MM.1S (cell line): Measurements from ENCODE around the gene AGPAT2.

Experiments used
- DNase-seq: peaks from one replicate; pipeline ENCODE4 v3.0.0-alpha.2; 2015
- H2AFZ ChIP-seq: fragments of 300-600 bp; sonication (generic); 2 replicates; pipeline ENCODE4 v1.6.0; 2016; ENCODE audit warnings: antibody characterized with exemption, low read length
- H3F3A ChIP-seq: fragments of 300-600 bp; sonication (generic); 2 replicates; pipeline ENCODE4 v1.6.1; 2016; ENCODE audit warnings: mild to moderate bottlenecking, antibody characterized with exemption, low read length, moderate library complexity, mixed read lengths; ENCODE audit not compliant: insufficient read depth
- H3K27ac ChIP-seq: fragments of 300-600 bp; sonication (generic); 2 replicates; pipeline ENCODE4 v1.5.1; 2016; ENCODE audit warnings: mild to moderate bottlenecking, low read length
- H3K27me3 ChIP-seq: fragments of 300-600 bp; sonication (generic); replicated peaks from 2 replicates; pipeline ENCODE4 v1.6.0; 2016; ENCODE audit warnings: low read length; ENCODE audit not compliant: insufficient read depth
- H3K36me3 ChIP-seq: fragments of 300-600 bp; sonication (generic); replicated peaks from 2 replicates; pipeline ENCODE4 v1.6.1; 2016; ENCODE audit warnings: mild to moderate bottlenecking, low read length, mixed read lengths; ENCODE audit not compliant: insufficient read depth
- H3K4me1 ChIP-seq: fragments of 300-600 bp; sonication (generic); 2 replicates; pipeline ENCODE4 v1.6.1; 2016; ENCODE audit warnings: low read length, mixed read lengths
- H3K4me2 ChIP-seq: fragments of 300-600 bp; sonication (generic); 2 replicates; pipeline ENCODE4 v1.6.0; 2016; ENCODE audit warnings: low read depth, low read length
- H3K4me3 ChIP-seq: fragments of 300-600 bp; sonication (generic); 2 replicates; pipeline ENCODE4 v1.5.1; 2016; ENCODE audit warnings: low read length, mixed read lengths
- H3K79me2 ChIP-seq: fragments of 300-600 bp; sonication (generic); 2 replicates; pipeline ENCODE4 v1.6.1; 2016; ENCODE audit warnings: mixed run types, low read length, mixed read lengths
- H3K9ac ChIP-seq: fragments of 300-600 bp; sonication (generic); 2 replicates; pipeline ENCODE4 v1.6.1; 2016; ENCODE audit warnings: low read length, mixed read lengths
- H3K9me2 ChIP-seq: fragments of 300-600 bp; sonication (generic); replicated peaks from 2 replicates; pipeline ENCODE4 v1.6.1; 2016; ENCODE audit warnings: mild to moderate bottlenecking, low read length, mixed read lengths; ENCODE audit not compliant: insufficient read depth
- H3K9me3 ChIP-seq: fragments of 300-600 bp; sonication (generic); replicated peaks from 2 replicates; pipeline ENCODE4 v1.6.1; 2016; ENCODE audit warnings: mild to moderate bottlenecking, low read length, mixed read lengths; ENCODE audit not compliant: insufficient read depth
- H4K20me1 ChIP-seq: fragments of 300-600 bp; sonication (generic); 2 replicates; pipeline ENCODE4 v1.6.1; 2016; ENCODE audit warnings: mild to moderate bottlenecking, low read length, moderate library complexity, mixed read lengths; ENCODE audit not compliant: insufficient read depth
- EZH2 ChIP-seq: fragments of 300-600 bp; sonication (generic); optimal IDR thresholded peaks from 2 replicates; pipeline ENCODE3; 2017; ENCODE audit warnings: low read depth, mild to moderate bottlenecking, antibody characterized with exemption, low read length, mixed read lengths
- EZH2phosphoT487 ChIP-seq: fragments of 300-600 bp; sonication (generic); IDR thresholded peaks from 2 replicates; pipeline ENCODE4 v1.6.1; 2018; ENCODE audit warnings: antibody characterized with exemption, low read length
- TF ChIP-seq, protein P1 (sequence below): fragments of 300-600 bp; sonication (generic); IDR thresholded peaks from 2 replicates; pipeline ENCODE4 v1.5.1; 2016; ENCODE audit warnings: antibody characterized with exemption, low read length, mixed read lengths

AGPAT2 gene

DNA sequence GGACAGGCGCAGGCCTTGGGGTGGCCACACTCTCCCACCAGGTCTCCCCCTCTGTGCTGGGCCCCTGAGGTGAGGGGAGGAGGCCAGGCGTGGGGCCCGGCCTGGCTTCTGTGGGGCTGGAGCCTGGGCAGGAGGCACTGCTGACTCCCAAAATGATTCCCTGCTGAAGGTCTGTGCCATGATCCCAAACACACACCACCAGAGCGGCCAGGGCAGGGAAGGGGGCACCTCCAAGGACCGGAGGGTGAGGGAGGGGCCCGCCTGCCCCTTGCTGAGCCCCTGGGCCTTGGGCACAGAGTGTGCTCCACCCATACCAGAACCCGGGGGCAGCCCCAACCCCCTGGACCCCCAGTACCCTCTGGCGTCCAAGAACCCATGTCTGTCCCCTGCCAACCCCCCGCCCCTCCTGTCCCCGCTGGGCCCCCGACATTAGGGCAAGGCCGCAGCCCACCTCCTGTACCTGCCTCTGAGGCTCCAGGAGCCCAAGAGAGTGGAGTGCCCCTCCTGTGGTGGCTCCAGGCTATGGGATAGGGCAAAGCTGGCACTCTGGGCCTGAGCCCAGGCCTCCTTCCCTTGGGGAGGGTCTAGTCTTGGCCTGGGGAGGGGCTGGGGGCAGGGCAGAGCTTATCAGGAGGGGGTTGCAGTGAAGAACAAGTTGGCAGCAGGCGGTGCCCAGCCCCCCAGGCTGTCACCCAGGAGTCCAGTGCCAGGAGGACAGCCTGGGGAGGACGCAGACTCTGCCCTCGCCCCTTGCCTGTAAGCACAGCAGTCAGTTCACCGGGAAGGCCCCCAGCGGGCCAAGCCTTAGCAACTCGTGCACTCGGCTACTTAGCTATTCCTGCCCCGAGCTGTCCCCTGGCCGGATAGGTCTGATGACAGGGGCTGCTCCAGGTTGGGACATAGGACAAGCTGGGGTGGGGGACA is 27.1 kb downstream of the AGPAT2 start:
- Histone ChIP-seq H3K27ac (no peak overlapping the region), H3K9me2 (no peaks in the 10 kb centered on the region), H3K9ac (no peak overlapping the region), H3K27me3 (peaks cover 98% of the 10 kb centered on the region), H4K20me1 (no peaks in the 10 kb centered on the region), H3K4me1 (no peaks in the 10 kb centered on the region), H3F3A (no peaks in the 10 kb centered on the region), H2AFZ (no peak overlapping the region), H3K4me2 (no peak overlapping the region), H3K36me3 (no peaks in the 10 kb centered on the region), H3K4me3 (no peak overlapping the region), H3K9me3 (no peaks in the 10 kb centered on the region), H3K79me2 (no peaks in the 10 kb centered on the region)
- no peak for DNase-seq
- TF ChIP-seq EZH2, result no peak

DNA sequence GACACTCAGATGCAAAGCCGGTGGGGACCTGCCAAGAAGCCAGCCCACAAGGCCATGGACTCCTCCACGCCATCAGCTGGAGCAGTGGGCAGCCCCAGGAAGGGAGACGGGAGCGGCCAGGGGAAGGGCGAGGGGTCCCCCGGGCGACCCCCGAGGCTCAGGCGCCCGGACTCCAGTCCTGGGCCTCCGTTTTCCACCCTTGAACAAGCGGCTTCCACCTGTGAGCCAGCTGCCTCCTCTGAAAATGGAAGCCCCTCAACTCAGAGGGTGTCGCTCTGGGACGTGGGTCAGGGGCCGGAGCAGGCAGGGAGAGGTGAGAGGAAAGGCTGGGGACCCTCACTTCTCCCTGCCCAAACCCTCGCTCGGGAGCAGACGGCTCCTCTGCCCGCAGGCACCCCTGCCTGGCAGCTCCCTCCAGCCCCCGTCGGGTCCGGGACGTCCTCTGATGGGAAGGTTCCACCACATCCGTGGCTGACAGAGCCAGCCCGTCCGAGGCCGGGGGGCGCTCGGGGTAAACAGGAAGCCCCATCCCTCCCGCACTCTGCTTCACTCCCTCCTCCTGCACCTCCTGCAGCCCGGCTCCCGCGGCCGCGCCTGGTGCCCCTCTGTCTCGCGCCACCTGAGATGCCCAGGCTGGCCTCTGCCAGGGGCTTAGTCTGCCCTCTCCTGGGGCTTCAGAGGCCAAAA is 28.3 kb downstream of the AGPAT2 start:
- Histone ChIP-seq H3K27ac (no peak overlapping the region), H3K9me3 (no peaks in the 10 kb centered on the region), H4K20me1 (no peaks in the 10 kb centered on the region), H3K4me1 (no peaks in the 10 kb centered on the region), H3K9me2 (no peaks in the 10 kb centered on the region), H3K79me2 (no peaks in the 10 kb centered on the region), H3K4me2 (no peak overlapping the region), H3F3A (no peaks in the 10 kb centered on the region), H3K9ac (no peak overlapping the region), H3K27me3 (peaks cover 96% of the 10 kb centered on the region), H2AFZ (no peak overlapping the region), H3K4me3 (no peak overlapping the region), H3K36me3 (no peaks in the 10 kb centered on the region)
- DNase-seq, result no peak
- TF ChIP-seq EZH2 (no peak), EZH2phosphoT487 (no peak)
- TF ChIP-seq, protein P1, sequence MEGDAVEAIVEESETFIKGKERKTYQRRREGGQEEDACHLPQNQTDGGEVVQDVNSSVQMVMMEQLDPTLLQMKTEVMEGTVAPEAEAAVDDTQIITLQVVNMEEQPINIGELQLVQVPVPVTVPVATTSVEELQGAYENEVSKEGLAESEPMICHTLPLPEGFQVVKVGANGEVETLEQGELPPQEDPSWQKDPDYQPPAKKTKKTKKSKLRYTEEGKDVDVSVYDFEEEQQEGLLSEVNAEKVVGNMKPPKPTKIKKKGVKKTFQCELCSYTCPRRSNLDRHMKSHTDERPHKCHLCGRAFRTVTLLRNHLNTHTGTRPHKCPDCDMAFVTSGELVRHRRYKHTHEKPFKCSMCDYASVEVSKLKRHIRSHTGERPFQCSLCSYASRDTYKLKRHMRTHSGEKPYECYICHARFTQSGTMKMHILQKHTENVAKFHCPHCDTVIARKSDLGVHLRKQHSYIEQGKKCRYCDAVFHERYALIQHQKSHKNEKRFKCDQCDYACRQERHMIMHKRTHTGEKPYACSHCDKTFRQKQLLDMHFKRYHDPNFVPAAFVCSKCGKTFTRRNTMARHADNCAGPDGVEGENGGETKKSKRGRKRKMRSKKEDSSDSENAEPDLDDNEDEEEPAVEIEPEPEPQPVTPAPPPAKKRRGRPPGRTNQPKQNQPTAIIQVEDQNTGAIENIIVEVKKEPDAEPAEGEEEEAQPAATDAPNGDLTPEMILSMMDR, result no peak

DNA sequence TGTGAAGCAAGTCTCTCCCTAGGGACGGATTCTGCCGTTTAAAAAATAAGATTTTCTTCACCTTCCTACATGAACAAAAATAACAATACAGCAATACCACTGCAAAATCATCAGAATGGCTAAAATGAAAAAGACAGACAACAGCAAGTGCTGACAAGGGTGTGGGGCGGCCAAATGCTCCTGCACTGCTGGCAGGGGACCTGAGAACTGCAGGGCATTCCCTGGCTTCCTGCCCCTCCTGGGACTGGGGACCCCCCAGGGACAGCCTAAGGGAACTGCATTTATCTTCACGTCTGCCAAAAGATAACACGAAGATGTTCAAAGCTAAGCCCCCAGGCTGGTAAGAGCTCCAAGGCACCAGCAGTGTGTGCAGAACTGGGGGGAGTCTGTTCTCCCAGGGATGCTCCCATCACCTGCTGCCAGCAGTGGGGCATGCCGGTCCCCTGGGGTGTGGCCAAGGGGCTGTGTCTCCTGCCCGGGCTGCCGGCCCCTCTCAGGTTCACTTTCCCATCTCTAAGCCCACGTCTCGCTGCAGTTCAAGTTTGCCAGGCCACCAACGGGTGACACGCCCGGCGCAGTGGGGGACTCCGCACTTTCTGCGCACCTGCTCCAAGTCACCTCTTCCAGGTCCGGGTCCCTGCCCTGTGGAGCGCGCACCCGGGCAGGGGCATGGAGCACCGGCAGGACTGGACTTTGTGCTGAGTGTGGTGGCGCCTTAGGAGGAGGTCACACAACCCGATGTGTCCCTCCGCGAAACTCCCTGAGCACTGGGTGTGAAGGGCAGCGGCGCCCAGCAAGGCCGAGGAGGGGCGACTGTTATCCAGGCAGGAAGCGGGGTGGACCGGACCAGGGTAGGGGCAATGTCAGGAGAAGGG is 29.0 kb downstream of the AGPAT2 start:
- Histone ChIP-seq H3K4me3 (no peak overlapping the region), H3K4me2 (no peak overlapping the region), H3K27me3 (peaks cover 96% of the 10 kb centered on the region), H3F3A (no peaks in the 10 kb centered on the region), H2AFZ (no peak overlapping the region), H3K4me1 (no peaks in the 10 kb centered on the region), H3K9ac (no peak overlapping the region), H4K20me1 (no peaks in the 10 kb centered on the region), H3K27ac (no peak overlapping the region), H3K9me2 (no peaks in the 10 kb centered on the region), H3K36me3 (no peaks in the 10 kb centered on the region), H3K9me3 (no peaks in the 10 kb centered on the region), H3K79me2 (no peaks in the 10 kb centered on the region)
- TF ChIP-seq, protein P1, result no peak
- TF ChIP-seq EZH2phosphoT487, result no peak
- TF ChIP-seq EZH2, result no peak
- no peak for DNase-seq
